Loucy (cell line): ENCODE data around the gene QSER1.
"Not testable (repeated sequence)": the region's sequence is repeated elsewhere in the genome, so short reads cannot be mapped to it uniquely, and the experiment has no call there.

Source experiments
- H2AFZ ChIP-seq: fragments of 200-600 bp; sonication (generic); 2 replicates; pipeline ENCODE4 v1.6.0; 2016; ENCODE audit warnings: antibody characterized with exemption, mild to moderate bottlenecking, low read length, moderate library complexity
- H3F3A ChIP-seq: fragments of 200-600 bp; 2 replicates; pipeline ENCODE4 v1.6.0; 2016; ENCODE audit warnings: antibody characterized with exemption, low read depth, mild to moderate bottlenecking
- H3K27me3 ChIP-seq: fragments of 200-600 bp; sonication (generic); 2 replicates; pipeline ENCODE4 v1.6.1; 2014; ENCODE audit warnings: low read length, mild to moderate bottlenecking; ENCODE audit not compliant: insufficient read depth, poor library complexity, severe bottlenecking
- H3K36me3 ChIP-seq: fragments of 200-600 bp; sonication (generic); 2 replicates; pipeline ENCODE4 v1.6.1; 2016; ENCODE audit warnings: low read length; ENCODE audit not compliant: insufficient read depth
- H3K4me1 ChIP-seq: fragments of 200-600 bp; sonication (generic); 2 replicates; pipeline ENCODE4 v1.5.1; 2014; ENCODE audit warnings: low read length, mild to moderate bottlenecking; ENCODE audit not compliant: insufficient read depth, poor library complexity, severe bottlenecking
- H3K4me2 ChIP-seq: fragments of 200-600 bp; sonication (generic); 2 replicates; pipeline ENCODE4 v1.6.0; 2014; ENCODE audit warnings: antibody characterized with exemption, low read length, low read depth, mild to moderate bottlenecking; ENCODE audit not compliant: poor library complexity, severe bottlenecking
- H3K4me3 ChIP-seq: fragments of 200-600 bp; sonication (generic); 2 replicates; pipeline ENCODE4 v1.5.1; 2014; ENCODE audit warnings: low read length, mild to moderate bottlenecking, mixed read lengths; ENCODE audit not compliant: poor library complexity, severe bottlenecking
- H3K79me2 ChIP-seq: fragments of 200-600 bp; sonication (generic); 2 replicates; pipeline ENCODE4 v1.6.1; 2014; ENCODE audit warnings: low read length; ENCODE audit not compliant: insufficient read depth
- H3K9ac ChIP-seq: fragments of 200-600 bp; sonication (generic); 2 replicates; pipeline ENCODE4 v1.6.0; 2014; ENCODE audit warnings: mild to moderate bottlenecking, low read depth, low read length, moderate library complexity; ENCODE audit not compliant: poor library complexity, severe bottlenecking
- H3K9me2 ChIP-seq: fragments of 200-600 bp; sonication (generic); replicated peaks from 2 replicates; pipeline ENCODE4 v1.6.1; 2016; ENCODE audit warnings: low read depth, low read length, mixed read lengths
- H3K9me3 ChIP-seq: fragments of 200-600 bp; sonication (generic); 2 replicates; pipeline ENCODE4 v1.6.1; 2014; ENCODE audit warnings: mild to moderate bottlenecking, antibody characterized with exemption, low read length, low read depth; ENCODE audit not compliant: insufficient read depth
- H4K20me1 ChIP-seq: fragments of 200-600 bp; sonication (generic); 2 replicates; pipeline ENCODE4 v1.6.0; 2014; ENCODE audit warnings: antibody characterized with exemption, low read length, mild to moderate bottlenecking; ENCODE audit not compliant: insufficient read depth, poor library complexity, severe bottlenecking
- EZH2phosphoT487 ChIP-seq: fragments of 200-600 bp; IDR thresholded peaks from 2 replicates; pipeline ENCODE4 v1.6.1; 2018; ENCODE audit warnings: antibody characterized with exemption, mild to moderate bottlenecking, moderate library complexity, borderline replicate concordance
- TF ChIP-seq, protein P1 (sequence below): fragments of 200-600 bp; sonication (generic); conservative IDR thresholded peaks from 2 replicates; pipeline ENCODE4 v1.5.1; 2014; ENCODE audit warnings: mild to moderate bottlenecking, antibody characterized with exemption, low read length

Gene QSER1

DNA sequence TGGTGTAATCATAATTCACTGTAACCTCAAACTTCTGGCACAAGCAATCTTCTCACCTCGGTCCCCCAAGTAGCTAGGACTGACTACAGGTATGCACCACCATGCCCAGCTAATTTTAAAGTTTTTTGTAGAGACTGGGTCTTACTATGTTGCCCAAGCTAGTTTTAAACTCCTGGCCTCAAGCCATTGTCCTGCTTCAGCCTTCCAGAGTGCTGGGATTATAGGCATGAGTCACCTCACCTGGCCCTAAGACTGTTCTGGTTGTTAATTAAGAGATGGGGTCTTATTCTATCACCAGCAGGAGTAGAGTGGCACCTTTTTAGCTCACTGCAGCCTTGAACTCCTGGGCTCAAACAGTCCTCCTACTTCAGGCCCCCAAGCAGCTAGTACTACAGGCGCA is 71.1 kb downstream of the QSER1 start:
- no peak overlapping the region for H3K9ac ChIP-seq
- no peaks in the 10 kb centered on the region for H3K9me3 ChIP-seq
- no peaks in the 10 kb centered on the region for H4K20me1 ChIP-seq
- H3F3A ChIP-seq: no peaks in the 10 kb centered on the region
- no peak overlapping the region for H3K4me2 ChIP-seq
- TF ChIP-seq EZH2phosphoT487: no peak
- TF ChIP-seq, protein P1, sequence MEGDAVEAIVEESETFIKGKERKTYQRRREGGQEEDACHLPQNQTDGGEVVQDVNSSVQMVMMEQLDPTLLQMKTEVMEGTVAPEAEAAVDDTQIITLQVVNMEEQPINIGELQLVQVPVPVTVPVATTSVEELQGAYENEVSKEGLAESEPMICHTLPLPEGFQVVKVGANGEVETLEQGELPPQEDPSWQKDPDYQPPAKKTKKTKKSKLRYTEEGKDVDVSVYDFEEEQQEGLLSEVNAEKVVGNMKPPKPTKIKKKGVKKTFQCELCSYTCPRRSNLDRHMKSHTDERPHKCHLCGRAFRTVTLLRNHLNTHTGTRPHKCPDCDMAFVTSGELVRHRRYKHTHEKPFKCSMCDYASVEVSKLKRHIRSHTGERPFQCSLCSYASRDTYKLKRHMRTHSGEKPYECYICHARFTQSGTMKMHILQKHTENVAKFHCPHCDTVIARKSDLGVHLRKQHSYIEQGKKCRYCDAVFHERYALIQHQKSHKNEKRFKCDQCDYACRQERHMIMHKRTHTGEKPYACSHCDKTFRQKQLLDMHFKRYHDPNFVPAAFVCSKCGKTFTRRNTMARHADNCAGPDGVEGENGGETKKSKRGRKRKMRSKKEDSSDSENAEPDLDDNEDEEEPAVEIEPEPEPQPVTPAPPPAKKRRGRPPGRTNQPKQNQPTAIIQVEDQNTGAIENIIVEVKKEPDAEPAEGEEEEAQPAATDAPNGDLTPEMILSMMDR: no peak
- peaks cover 68% of the 10 kb centered on the region; the same call in 1 of the 2 replicates for H3K36me3 ChIP-seq
- H3K4me1 ChIP-seq: no peaks in the 10 kb centered on the region
- H3K79me2 ChIP-seq: no peaks in the 10 kb centered on the region
- H2AFZ ChIP-seq: no peak overlapping the region
- no peak overlapping the region for H3K4me3 ChIP-seq
- H3K27me3 ChIP-seq: no peaks in the 10 kb centered on the region
- no peaks in the 10 kb centered on the region for H3K9me2 ChIP-seq

DNA sequence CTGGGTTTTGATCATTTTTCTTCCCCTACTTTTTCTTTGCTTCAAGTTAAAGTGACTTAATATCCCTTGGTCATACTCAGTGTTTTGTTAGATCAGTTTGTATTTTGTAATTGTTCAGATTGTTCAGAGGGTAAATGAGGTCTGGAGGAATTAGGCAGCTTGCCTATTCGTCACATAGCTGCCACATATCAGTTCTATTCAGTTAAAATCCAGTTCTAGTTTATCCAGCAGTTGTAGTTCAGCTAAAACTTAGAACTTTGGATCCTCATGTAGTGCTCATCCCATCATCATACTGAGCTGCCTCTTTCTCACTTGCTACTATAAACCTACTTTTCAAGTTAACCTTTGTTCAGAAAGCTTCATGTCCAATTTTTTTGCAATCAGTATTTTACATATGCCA is 75.9 kb downstream of the QSER1 start:
- Histone ChIP-seq H3K9me3 (no peaks in the 10 kb centered on the region), H3K27me3 (no peaks in the 10 kb centered on the region), H3K4me1 (no peaks in the 10 kb centered on the region), H3K36me3 (peaks cover 68% of the 10 kb centered on the region; the same call in 1 of the 2 replicates), H3F3A (no peaks in the 10 kb centered on the region), H3K9ac (no peak overlapping the region), H3K9me2 (no peaks in the 10 kb centered on the region), H3K79me2 (no peaks in the 10 kb centered on the region), H4K20me1 (no peaks in the 10 kb centered on the region), H3K4me2 (no peak overlapping the region), H2AFZ (no peak overlapping the region), H3K4me3 (no peak overlapping the region)
- no peak for TF ChIP-seq EZH2phosphoT487
- TF ChIP-seq, protein P1: no peak

DNA sequence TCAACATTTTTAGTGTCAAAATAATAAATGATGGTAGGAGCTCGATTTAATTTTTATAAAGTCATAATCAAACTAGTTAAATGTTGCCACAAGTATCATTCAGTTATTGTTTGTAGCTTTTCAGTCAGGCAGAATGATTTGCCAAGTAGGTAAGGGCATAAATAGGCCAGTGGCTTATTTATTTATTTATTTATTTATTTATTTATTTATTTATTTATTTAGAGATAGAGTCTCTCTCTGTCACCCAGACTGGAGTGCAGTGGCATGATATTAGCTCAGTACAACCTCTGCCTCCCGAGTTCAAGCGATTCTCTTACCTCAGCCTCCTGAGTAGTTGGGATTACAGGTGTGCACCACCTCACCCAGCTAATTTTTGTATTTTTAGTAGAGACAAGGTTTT is 79.6 kb downstream of the QSER1 start:
- not testable (repeated sequence) for H3K9ac ChIP-seq, H3K27me3 ChIP-seq, H3F3A ChIP-seq, H3K9me3 ChIP-seq, H3K4me3 ChIP-seq, H3K4me2 ChIP-seq, H3K9me2 ChIP-seq, H4K20me1 ChIP-seq, H3K79me2 ChIP-seq, H2AFZ ChIP-seq, H3K4me1 ChIP-seq
- H3K36me3 ChIP-seq: peaks cover 69% of the 10 kb centered on the region

DNA sequence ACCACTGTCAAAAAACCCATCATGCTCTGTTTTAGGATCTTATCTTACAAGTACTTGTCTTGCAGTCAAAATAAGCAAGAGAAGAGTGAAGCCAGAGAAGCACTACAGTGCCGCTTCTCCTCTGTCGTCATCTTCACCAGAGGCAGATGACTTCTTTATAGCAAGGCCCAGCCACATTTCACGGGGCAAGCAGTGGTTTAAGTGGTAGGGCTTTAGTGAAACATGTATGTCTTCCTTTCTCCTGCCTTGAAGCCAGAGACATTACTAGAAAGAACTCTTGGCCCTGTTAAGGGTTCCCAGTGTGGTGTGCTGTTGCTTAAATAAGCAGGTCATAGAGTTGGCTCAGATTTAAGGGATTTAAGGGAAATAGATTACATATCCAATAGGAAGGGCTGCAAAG is 80.2 kb downstream of the QSER1 start:
- Histone ChIP-seq H3K4me3 (no peak overlapping the region), H3K9me3 (no peaks in the 10 kb centered on the region), H3K27me3 (no peaks in the 10 kb centered on the region), H3K4me2 (no peak overlapping the region), H2AFZ (no peak overlapping the region), H3K79me2 (no peaks in the 10 kb centered on the region), H3K4me1 (no peaks in the 10 kb centered on the region), H3K9me2 (no peaks in the 10 kb centered on the region), H3K9ac (no peak overlapping the region), H3F3A (no peaks in the 10 kb centered on the region), H4K20me1 (no peaks in the 10 kb centered on the region), H3K36me3 (peaks cover 74% of the 10 kb centered on the region)
- TF ChIP-seq EZH2phosphoT487: no peak
- TF ChIP-seq, protein P1: no peak
